ENCODE measurements around the gene RNF223.

Gene RNF223

DNA sequence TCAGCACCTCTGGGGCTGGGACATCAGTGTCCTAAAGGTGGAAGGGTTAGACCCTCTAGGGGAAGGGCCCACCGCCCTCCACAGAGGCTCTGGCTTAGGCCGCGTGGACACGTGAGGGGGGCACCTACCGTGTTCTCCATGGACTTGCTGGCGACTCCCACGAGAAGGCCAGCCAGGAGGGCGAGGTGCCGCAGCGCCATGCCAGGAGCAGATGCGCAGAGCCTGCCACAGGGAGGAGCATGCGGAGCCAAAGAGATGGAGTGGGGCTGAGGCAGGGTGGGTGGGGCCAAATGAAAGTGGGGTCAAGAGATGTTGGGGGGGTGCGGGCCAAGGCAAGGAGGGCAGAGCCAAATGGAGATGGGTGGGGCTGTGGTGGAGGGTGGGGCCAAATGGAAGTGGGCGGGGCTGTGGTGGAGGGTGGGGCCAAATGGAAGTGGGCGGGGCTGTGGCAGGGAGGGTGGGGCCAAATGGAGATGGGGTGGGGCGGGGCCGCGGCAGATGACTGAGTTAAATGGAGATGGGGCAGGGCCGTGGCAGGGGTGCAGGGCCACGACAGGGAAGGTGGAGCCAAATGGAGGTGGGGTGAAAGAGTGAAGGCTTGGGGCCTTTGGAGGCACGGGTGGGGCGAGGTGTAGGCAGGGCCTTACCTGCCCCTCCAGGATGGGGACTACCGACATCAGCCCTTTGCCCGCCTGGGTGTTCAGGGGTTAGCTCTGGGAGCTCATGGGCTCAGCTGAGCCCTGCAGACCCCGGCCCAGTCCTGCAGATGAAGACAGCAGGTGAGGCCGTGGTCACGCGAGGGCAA lies 17.4 kb upstream of the RNF223 start:
- no peak for TF ChIP-seq ESRRG (CRISPR knock-in tag; IDR thresholded peaks at IDR 0.05)
- TF ChIP-seq ZNF70 (CRISPR knock-in tag; IDR thresholded peaks at IDR 0.05), result no peak
- no peak for TF ChIP-seq ZFP3 (CRISPR knock-in tag; IDR thresholded peaks at IDR 0.05)
- no peak for TF ChIP-seq PPARA (CRISPR knock-in tag; IDR thresholded peaks at IDR 0.05; ENCODE audit: borderline replicate concordance)
- TF ChIP-seq, protein P1, sequence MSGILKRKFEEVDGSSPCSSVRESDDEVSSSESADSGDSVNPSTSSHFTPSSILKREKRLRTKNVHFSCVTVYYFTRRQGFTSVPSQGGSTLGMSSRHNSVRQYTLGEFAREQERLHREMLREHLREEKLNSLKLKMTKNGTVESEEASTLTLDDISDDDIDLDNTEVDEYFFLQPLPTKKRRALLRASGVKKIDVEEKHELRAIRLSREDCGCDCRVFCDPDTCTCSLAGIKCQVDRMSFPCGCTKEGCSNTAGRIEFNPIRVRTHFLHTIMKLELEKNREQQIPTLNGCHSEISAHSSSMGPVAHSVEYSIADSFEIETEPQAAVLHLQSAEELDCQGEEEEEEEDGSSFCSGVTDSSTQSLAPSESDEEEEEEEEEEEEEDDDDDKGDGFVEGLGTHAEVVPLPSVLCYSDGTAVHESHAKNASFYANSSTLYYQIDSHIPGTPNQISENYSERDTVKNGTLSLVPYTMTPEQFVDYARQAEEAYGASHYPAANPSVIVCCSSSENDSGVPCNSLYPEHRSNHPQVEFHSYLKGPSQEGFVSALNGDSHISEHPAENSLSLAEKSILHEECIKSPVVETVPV (CRISPR knock-in tag; IDR thresholded peaks at IDR 0.05), result no peak
- TF ChIP-seq BACH2 (CRISPR knock-in tag; IDR thresholded peaks at IDR 0.05; ENCODE audit: borderline replicate concordance), result no peak
- no peak for TF ChIP-seq OSR1 (CRISPR knock-in tag; IDR thresholded peaks at IDR 0.05)
- no peak for TF ChIP-seq ZNF565 (CRISPR knock-in tag; conservative IDR thresholded peaks at IDR 0.05; ENCODE audit: low read depth)
- TF ChIP-seq ARNTL (CRISPR knock-in tag; IDR thresholded peaks at IDR 0.05; ENCODE audit: borderline replicate concordance, low read depth), result no peak
- no peak for TF ChIP-seq CSDC2 (CRISPR knock-in tag; IDR thresholded peaks at IDR 0.05)
- ATAC-seq, result peak; percentile 13; the same call in 1 of the 3 replicates

DNA sequence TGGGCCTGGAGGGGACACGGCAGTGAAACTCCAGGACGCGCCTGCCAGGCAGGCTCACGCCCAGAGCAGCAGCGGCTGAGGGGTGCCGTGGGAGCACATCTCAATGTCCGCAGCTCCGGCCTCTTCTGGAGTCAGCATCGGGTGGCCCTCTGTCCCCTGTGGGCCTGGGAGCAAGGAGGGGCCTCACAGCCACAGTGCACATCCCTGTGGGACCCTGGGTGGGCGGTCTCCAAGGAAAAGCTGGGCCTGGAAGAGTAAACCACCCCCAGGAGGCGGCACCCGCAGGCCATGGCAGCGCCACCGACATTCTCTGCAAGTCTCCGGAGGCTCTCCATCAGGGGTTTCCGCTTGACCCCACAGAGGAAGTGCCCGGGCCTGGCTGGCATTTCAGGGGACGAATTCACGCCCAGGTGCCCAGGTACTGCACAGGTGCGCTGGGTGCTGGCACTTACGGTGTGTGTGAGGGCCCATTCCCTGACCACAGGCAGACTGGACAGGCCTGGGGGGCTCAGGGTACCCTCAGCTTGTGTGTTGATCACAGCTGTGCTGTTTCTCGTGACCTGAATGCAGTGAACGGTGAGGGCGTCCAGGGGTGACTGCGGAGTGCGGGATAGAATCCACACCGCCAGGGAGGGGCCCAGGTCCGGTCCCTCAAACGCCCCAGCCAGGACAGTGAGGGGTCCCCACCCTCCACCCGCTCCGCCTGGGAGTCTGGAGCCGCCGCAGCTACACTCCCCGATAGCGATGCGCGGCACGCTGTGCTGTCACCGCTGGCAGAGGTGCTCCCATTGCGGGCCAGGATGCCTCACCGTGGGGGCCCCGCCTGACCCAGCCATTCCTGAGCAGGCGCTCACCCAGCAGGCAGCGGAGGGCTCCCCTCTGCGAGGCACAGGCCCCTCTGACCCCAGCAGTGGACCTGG lies 16.6 kb upstream of the RNF223 start:
- no peak for ATAC-seq
- TF ChIP-seq, protein P2, sequence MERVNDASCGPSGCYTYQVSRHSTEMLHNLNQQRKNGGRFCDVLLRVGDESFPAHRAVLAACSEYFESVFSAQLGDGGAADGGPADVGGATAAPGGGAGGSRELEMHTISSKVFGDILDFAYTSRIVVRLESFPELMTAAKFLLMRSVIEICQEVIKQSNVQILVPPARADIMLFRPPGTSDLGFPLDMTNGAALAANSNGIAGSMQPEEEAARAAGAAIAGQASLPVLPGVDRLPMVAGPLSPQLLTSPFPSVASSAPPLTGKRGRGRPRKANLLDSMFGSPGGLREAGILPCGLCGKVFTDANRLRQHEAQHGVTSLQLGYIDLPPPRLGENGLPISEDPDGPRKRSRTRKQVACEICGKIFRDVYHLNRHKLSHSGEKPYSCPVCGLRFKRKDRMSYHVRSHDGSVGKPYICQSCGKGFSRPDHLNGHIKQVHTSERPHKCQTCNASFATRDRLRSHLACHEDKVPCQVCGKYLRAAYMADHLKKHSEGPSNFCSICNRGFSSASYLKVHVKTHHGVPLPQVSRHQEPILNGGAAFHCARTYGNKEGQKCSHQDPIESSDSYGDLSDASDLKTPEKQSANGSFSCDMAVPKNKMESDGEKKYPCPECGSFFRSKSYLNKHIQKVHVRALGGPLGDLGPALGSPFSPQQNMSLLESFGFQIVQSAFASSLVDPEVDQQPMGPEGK (CRISPR knock-in tag; IDR thresholded peaks at IDR 0.05; ENCODE audit: borderline replicate concordance), result no peak
- TF ChIP-seq, protein P1 (CRISPR knock-in tag; IDR thresholded peaks at IDR 0.05), result no peak
- TF ChIP-seq ZFP3 (CRISPR knock-in tag; IDR thresholded peaks at IDR 0.05) (no peak), RARB (CRISPR knock-in tag; IDR thresholded peaks at IDR 0.05) (no peak), OSR1 (CRISPR knock-in tag; IDR thresholded peaks at IDR 0.05) (no peak), TCF4 (CRISPR knock-in tag; IDR thresholded peaks at IDR 0.05; ENCODE audit: borderline replicate concordance) (no peak), TOX (CRISPR knock-in tag; IDR thresholded peaks at IDR 0.05; ENCODE audit: borderline replicate concordance) (no peak)

DNA sequence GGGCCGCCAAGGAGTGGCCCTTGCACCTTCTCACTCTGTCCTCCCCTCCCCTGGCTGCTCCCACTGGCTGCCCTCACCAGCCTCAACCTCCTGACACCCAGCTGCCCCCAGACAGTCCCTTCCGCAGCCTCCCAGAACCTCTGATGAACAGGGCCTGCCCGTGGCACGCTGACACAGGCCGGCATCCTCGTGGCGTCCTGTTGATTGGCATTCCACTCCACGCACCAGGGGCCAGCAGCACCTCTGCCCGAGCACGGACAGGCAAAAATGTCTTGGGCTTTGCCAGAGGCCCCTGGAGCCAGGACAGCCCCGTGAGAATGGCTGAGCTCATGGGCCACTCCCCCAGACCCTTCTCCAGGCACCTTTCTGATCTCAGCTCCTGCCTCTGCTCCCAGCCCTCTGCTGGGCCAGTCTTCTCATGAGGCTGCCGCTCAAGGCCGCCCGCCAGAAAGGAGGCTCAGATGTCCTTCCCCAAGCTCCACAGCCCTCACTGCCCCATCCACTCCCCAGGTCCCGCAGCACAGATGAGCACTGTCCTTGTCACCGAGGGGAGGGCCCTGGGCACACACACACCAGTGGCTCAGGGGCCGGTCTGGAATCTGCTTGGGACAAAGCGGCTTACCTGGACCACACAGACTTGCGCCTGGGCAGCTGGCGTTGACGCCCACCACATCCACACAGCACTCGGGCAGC lies 15.8 kb upstream of the RNF223 start:
- no peak for ATAC-seq
- TF ChIP-seq, protein P3, sequence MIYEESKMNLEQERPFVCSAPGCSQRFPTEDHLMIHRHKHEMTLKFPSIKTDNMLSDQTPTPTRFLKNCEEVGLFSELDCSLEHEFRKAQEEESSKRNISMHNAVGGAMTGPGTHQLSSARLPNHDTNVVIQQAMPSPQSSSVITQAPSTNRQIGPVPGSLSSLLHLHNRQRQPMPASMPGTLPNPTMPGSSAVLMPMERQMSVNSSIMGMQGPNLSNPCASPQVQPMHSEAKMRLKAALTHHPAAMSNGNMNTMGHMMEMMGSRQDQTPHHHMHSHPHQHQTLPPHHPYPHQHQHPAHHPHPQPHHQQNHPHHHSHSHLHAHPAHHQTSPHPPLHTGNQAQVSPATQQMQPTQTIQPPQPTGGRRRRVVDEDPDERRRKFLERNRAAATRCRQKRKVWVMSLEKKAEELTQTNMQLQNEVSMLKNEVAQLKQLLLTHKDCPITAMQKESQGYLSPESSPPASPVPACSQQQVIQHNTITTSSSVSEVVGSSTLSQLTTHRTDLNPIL (CRISPR knock-in tag; IDR thresholded peaks at IDR 0.05; ENCODE audit: low read depth), result no peak
- TF ChIP-seq GLIS3 (CRISPR knock-in tag; IDR thresholded peaks at IDR 0.05) (no peak), OSR1 (CRISPR knock-in tag; IDR thresholded peaks at IDR 0.05) (no peak), RARB (CRISPR knock-in tag; IDR thresholded peaks at IDR 0.05) (no peak), ZFP3 (CRISPR knock-in tag; IDR thresholded peaks at IDR 0.05) (no peak), ZC3H10 (CRISPR knock-in tag; IDR thresholded peaks at IDR 0.05) (no peak), ZNF70 (CRISPR knock-in tag; IDR thresholded peaks at IDR 0.05) (no peak), CSDC2 (CRISPR knock-in tag; IDR thresholded peaks at IDR 0.05) (no peak)
- TF ChIP-seq, protein P4, sequence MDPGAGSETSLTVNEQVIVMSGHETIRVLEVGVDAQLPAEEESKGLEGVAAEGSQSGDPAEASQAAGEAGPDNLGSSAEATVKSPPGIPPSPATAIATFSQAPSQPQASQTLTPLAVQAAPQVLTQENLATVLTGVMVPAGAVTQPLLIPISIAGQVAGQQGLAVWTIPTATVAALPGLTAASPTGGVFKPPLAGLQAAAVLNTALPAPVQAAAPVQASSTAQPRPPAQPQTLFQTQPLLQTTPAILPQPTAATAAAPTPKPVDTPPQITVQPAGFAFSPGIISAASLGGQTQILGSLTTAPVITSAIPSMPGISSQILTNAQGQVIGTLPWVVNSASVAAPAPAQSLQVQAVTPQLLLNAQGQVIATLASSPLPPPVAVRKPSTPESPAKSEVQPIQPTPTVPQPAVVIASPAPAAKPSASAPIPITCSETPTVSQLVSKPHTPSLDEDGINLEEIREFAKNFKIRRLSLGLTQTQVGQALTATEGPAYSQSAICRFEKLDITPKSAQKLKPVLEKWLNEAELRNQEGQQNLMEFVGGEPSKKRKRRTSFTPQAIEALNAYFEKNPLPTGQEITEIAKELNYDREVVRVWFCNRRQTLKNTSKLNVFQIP (CRISPR knock-in tag; IDR thresholded peaks at IDR 0.05; ENCODE audit: borderline replicate concordance, low read depth), result no peak
- TF ChIP-seq, protein P2 (CRISPR knock-in tag; IDR thresholded peaks at IDR 0.05; ENCODE audit: borderline replicate concordance), result no peak
- TF ChIP-seq, protein P1 (CRISPR knock-in tag; IDR thresholded peaks at IDR 0.05), result no peak

Measured in SK-N-SH treated with all-trans-retinoic acid at 6 μM for 48 hours (cell line).